Heart left ventricle (tissue), 13 donors: ENCODE results near the gene FATE1.

ENCODE experiments used
- CTCF ChIP-seq, 12 donors: fragments of 200-600 bp; sonication (generic) in 4 of 12; IDR thresholded peaks; one replicate each; pipeline versions ENCODE4 v1.5.0 to v1.8.0; 2018 to 2022; ENCODE audit warnings: antibody characterized with exemption in 12 of 12, mild to moderate bottlenecking in 5 of 12
- POLR2A ChIP-seq, 2 donors: fragments of 450-650 bp; IDR thresholded peaks; one replicate each; pipeline ENCODE4 v1.6.1; 2017; ENCODE audit warnings: antibody characterized with exemption in 2 of 2, mild to moderate bottlenecking in 2 of 2, moderate library complexity in 2 of 2
- donor health status: ischemic (EF 13 %, LVEDD 7.1; RV severe dilation, severe dysfunction).
- donor health status: DM: no; HTN: yes; CAD: no.
- donor health status: DM: no; HTN: no; CAD: no.
- donor health status: ischemic (EF 25% LVEDD 6.9; RV normal size, moderate dysfunction).
- donor health status: ischemic (EF 25% LVEDD 5.7; RV mildly dilated, moderate dysfunction).
- donor health status: ischemic (EF 35%, LVEDD 5.7; RV mildly dilated, moderate dysfunction).
- donor health status: nonischemic (EF 11% LVEDD 7.7; RV severe dilation, severe dysfunction).
- donor health status: DM: yes; HTN: yes; CAD: no.
- donor health status: PGD.
- donor health status: ischemic (EF 29% LVEDD 5.4; RV normal size, mild dysfunction).
- donor health status: nonischemic (EF 23%, LVEDD 6.1; RV moderate dilation, normal function).

GRCh38 chrX:151714362-151714761 lies 1.5 kb upstream of the FATE1 start:
- TF ChIP-seq POLR2A (IDR thresholded peaks at IDR 0.05) (no peak), CTCF (IDR thresholded peaks at IDR 0.05) (no peak)
